Choroid plexus epithelial cell (primary cell): ENCODE results near the gene NR1D1.

Experiments used
- DNase-seq: peaks from one replicate; pipeline ENCODE4 v3.0.0-alpha.2; 2010; ENCODE audit warnings: low read depth
- H3K4me3 ChIP-seq: 2 replicates; pipeline ENCODE4 v1.5.1; 2011; ENCODE audit warnings: low read depth, mild to moderate bottlenecking, control low read depth, low read length, moderate library complexity
- CTCF ChIP-seq: conservative IDR thresholded peaks from 2 replicates; pipeline ENCODE4 v1.5.1; 2011; ENCODE audit warnings: low read depth, mild to moderate bottlenecking, control low read depth, inconsistent platforms, low read length, moderate library complexity

NR1D1 gene

GRCh38 chr17:40104594-40105486, 4.5 kb upstream of the NR1D1 start:
- H3K4me3 ChIP-seq, result no peak overlapping the region
- DNase-seq, result no peak
- no peak for TF ChIP-seq CTCF

GRCh38 chr17:40103688-40104087, 3.3 kb upstream of the NR1D1 start:
- TF ChIP-seq CTCF, result no peak
- H3K4me3 ChIP-seq, result no peak overlapping the region
- no peak for DNase-seq

- no peak for DNase-seq
- H3K4me3 ChIP-seq, result no peak overlapping the region
- TF ChIP-seq CTCF, result no peak
Measured at GRCh38 chr17:40103071-40103661, 2.8 kb upstream of the NR1D1 start.

- TF ChIP-seq CTCF, result no peak
- no peak for DNase-seq
- H3K4me3 ChIP-seq, result no peak overlapping the region
Measured at GRCh38 chr17:40101367-40102210, 1.2 kb upstream of the NR1D1 start.

- TF ChIP-seq CTCF, result no peak
- peak; percentile 99 for DNase-seq
- peak overlapping the region; percentile 83 for H3K4me3 ChIP-seq
Measured at GRCh38 chr17:40100669-40101366, 429 bp upstream of the NR1D1 start.

GRCh38 chr17:40099619-40100418, 570 bp downstream of the NR1D1 start:
- no peak for TF ChIP-seq CTCF
- DNase-seq, result no peak
- peak overlapping the region; percentile 83 for H3K4me3 ChIP-seq
